HEK293T (cell line): ENCODE data around the gene LST1.

Experiments used
- CTCF ChIA-PET: fragments of 350-600 bp; formaldehyde crosslinking; extraction: SDS; loops from one replicate; lab custom pipeline; 2021; ENCODE audit warnings: antibody characterized with exemption, inconsistent platforms; lab: Yijun Ruan, JAX
- POLR2A ChIA-PET: fragments of 350-600 bp; formaldehyde crosslinking; extraction: SDS; loops from one replicate; lab custom pipeline; 2020; ENCODE audit warnings: antibody characterized with exemption, inconsistent platforms; lab: Yijun Ruan, JAX
- DNase-seq: peaks from one replicate; pipeline ENCODE4 v3.0.0; 2012; ENCODE audit warnings: mixed read lengths; ENCODE audit errors: extremely low spot score
- ARNT ChIP-seq: fragments of 450-650 bp; IDR thresholded peaks from 2 replicates; pipeline ENCODE4 v1.6.1; 2017; ENCODE audit warnings: mild to moderate bottlenecking
- BHLHE40 ChIP-seq: fragments of 450-650 bp; IDR thresholded peaks from 2 replicates; pipeline ENCODE4 v1.6.1; 2016; ENCODE audit warnings: mild to moderate bottlenecking, moderate library complexity, borderline replicate concordance
- CTBP1 ChIP-seq: fragments of 450-650 bp; IDR thresholded peaks from 2 replicates; pipeline ENCODE4 v1.6.1; 2016; ENCODE audit warnings: borderline replicate concordance
- ELF4 ChIP-seq: fragments of 450-650 bp; IDR thresholded peaks from 2 replicates; pipeline ENCODE4 v1.6.1; 2017; ENCODE audit warnings: antibody characterized with exemption
- FOXA1 ChIP-seq: fragments of 450-650 bp; IDR thresholded peaks from 2 replicates; pipeline ENCODE4 v1.6.1; 2016; ENCODE audit warnings: mild to moderate bottlenecking
- FOXK2 ChIP-seq: fragments of 450-650 bp; IDR thresholded peaks from 2 replicates; pipeline ENCODE4 v1.6.1; 2016; ENCODE audit warnings: mild to moderate bottlenecking
- FOXM1 ChIP-seq: fragments of 450-650 bp; IDR thresholded peaks from 2 replicates; pipeline ENCODE4 v1.6.1; 2017; ENCODE audit warnings: mild to moderate bottlenecking, borderline replicate concordance
- HDGF ChIP-seq: fragments of 450-650 bp; IDR thresholded peaks from 2 replicates; pipeline ENCODE4 v1.6.1; 2017; ENCODE audit warnings: antibody characterized with exemption, borderline replicate concordance
- L3MBTL2 ChIP-seq: fragments of 450-650 bp; conservative IDR thresholded peaks from 2 replicates; pipeline ENCODE4 v1.6.1; 2016; ENCODE audit warnings: mild to moderate bottlenecking
- LEF1 ChIP-seq: fragments of 450-650 bp; IDR thresholded peaks from 2 replicates; pipeline ENCODE4 v1.6.1; 2017; ENCODE audit warnings: mild to moderate bottlenecking, borderline replicate concordance
- NFRKB ChIP-seq: fragments of 450-650 bp; IDR thresholded peaks from 2 replicates; pipeline ENCODE4 v1.6.1; 2016; ENCODE audit warnings: mild to moderate bottlenecking, moderate library complexity
- SP1 ChIP-seq: fragments of 450-650 bp; IDR thresholded peaks from 2 replicates; pipeline ENCODE4 v1.6.1; 2017
- SUZ12 ChIP-seq: fragments of 450-650 bp; IDR thresholded peaks from 2 replicates; pipeline ENCODE4 v1.6.1; 2016; ENCODE audit warnings: mild to moderate bottlenecking
- TARDBP ChIP-seq: fragments of 450-650 bp; IDR thresholded peaks from 2 replicates; pipeline ENCODE4 v1.6.1; 2016
- ZNF384 ChIP-seq: fragments of 450-650 bp; IDR thresholded peaks from 2 replicates; pipeline ENCODE4 v1.6.1; 2016
- TF ChIP-seq, protein P1 (sequence below): fragments of 450-650 bp; IDR thresholded peaks from 2 replicates; pipeline ENCODE4 v1.6.1; 2016

Gene LST1

GRCh38 chr6:31609519-31610406, 23.7 kb downstream of the LST1 start:
- no peak for DNase-seq
- CTCF ChIA-PET: interaction anchor here (0.8 to 1.8 kb wide), 4 partner anchors 9 to 59 kb away, joined by 5 to 13 read pairs (median 8); no protein-coding TSS in a partner anchor
- TF ChIP-seq, protein P1, sequence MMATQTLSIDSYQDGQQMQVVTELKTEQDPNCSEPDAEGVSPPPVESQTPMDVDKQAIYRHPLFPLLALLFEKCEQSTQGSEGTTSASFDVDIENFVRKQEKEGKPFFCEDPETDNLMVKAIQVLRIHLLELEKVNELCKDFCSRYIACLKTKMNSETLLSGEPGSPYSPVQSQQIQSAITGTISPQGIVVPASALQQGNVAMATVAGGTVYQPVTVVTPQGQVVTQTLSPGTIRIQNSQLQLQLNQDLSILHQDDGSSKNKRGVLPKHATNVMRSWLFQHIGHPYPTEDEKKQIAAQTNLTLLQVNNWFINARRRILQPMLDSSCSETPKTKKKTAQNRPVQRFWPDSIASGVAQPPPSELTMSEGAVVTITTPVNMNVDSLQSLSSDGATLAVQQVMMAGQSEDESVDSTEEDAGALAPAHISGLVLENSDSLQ: no peak
- TF ChIP-seq ARNT (no peak), SUZ12 (no peak), L3MBTL2 (no peak), LEF1 (no peak), FOXK2 (no peak), ZNF384 (no peak), HDGF (no peak), FOXM1 (no peak), SP1 (no peak), ELF4 (no peak), CTBP1 (no peak), BHLHE40 (no peak), FOXA1 (no peak), TARDBP (no peak), NFRKB (no peak)
- POLR2A ChIA-PET: interaction anchor here (0.7 to 2.1 kb wide), 5 partner anchors 29 to 68 kb away, joined by 3 to 9 read pairs (median 3); partner anchors contain the start of genes C6orf47, DDX39B and GPANK1

DNA sequence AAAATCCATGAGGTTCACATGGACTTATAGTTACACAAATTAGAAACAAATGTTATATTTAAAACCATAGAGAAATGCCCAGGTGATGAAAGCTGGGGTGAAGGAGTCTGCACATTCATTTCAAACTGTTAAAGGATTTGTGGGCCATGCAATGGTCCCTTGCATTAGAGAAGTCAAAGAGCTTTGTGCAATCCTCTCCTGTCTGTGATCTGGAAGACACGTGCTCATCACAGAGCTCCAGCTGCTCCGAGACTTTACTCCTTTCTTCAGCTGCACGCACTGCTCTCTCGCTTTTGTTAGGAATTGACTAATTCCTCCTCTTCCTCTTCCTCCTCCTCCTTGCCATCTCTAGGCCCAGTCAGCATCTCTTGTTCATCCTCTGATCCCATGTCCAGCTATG, 24.9 kb downstream of the LST1 start:
- ChIA-PET POLR2A (interaction anchor here (2.1 kb wide), 1 partner anchor 70 kb away, joined by 9 read pairs; the partner anchor contains the start of gene DDX39B), CTCF (interaction anchor here (0.7 to 1.8 kb wide), 3 partner anchors 13 to 898 kb away, joined by 3 to 5 read pairs (median 4); no protein-coding TSS in a partner anchor)
- TF ChIP-seq SUZ12 (no peak), ZNF384 (no peak), FOXM1 (no peak), BHLHE40 (no peak), L3MBTL2 (no peak), FOXA1 (no peak)
- no peak for DNase-seq

- CTCF ChIA-PET: interaction anchor here (0.6 kb wide), 2 partner anchors 22 to 31 kb away, joined by 3 read pairs; no protein-coding TSS in a partner anchor
- no peak for DNase-seq
- TF ChIP-seq ELF4: no peak
- no peak for TF ChIP-seq FOXK2
- TF ChIP-seq BHLHE40: no peak
- TF ChIP-seq SP1: no peak
- TF ChIP-seq L3MBTL2: no peak
- TF ChIP-seq NFRKB: no peak
- no peak for TF ChIP-seq HDGF
- TF ChIP-seq FOXM1: no peak
- TF ChIP-seq ARNT: no peak
- no peak for TF ChIP-seq SUZ12
- TF ChIP-seq CTBP1: no peak
- TF ChIP-seq TARDBP: no peak
- no peak for TF ChIP-seq ZNF384
- TF ChIP-seq, protein P1: no peak
- POLR2A ChIA-PET: interaction anchor here (2.0 kb wide), 1 partner anchor 51 kb away, joined by 6 read pairs; the partner anchor contains the start of gene GPANK1
These were observed 28.1 kb downstream of the LST1 start for GRCh38 chr6:31614075-31614619.

DNA sequence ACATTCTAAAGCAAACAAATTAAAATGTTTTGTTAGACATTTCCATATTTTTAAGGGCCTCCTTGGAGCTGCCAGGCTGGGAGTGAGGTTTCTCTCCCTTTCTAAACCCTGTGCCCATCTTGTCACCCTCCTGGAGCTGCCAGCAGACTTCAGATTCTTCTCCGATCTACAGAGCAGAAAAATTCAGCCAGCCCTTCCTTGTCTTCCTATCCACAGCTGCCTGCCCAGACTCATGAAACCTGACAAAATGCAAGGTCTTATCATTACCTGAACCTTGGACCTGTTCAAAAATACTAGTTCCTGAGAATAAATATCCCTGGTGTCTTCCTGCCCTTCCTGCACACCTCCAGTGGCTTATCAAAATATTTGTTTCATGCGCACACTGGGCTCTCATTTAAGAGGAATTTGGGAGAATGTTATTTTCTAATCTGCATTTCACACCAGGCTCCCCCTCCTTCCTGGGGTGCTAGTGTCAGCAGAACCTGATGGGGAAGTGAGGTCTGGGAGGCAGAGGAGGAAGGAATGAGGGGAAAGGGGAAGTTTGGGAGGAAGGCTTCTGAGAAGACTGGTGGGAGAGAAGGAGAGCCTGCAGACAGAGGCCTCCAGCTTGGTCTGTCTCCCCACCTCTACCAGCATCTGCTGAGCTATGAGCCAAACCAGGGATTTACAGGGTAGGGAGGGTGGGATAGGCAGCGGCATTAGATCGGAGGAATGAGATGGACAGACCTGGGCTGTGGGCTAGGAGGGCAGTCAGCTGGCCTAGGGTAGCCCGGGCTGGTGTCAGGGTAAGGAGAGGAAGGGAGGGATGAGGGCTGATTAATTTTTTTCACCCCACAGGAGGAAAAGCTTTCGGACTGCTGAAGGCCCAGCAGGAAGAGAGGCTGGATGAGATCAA, 28.9 kb downstream of the LST1 start, which contains the start of gene AIF1:
Gene AIF1 (plus strand): TSS at position 551 of the 895 bp plus-strand sequence. CDS start 96 bp downstream, at position 647.
- TF ChIP-seq FOXA1 (no peak), BHLHE40 (no peak), LEF1 (no peak), ARNT (no peak), FOXM1 (no peak), FOXK2 (no peak), SUZ12 (no peak), ZNF384 (no peak), TARDBP (no peak), HDGF (no peak), NFRKB (no peak), ELF4 (no peak), L3MBTL2 (no peak)
- TF ChIP-seq, protein P1: no peak
- CTCF ChIA-PET: no interaction called here
- POLR2A ChIA-PET: interaction anchor here (1.0 to 2.0 kb wide), 2 partner anchors 38 to 50 kb away, joined by 3 to 6 read pairs; partner anchors contain the start of genes BAG6 and GPANK1
- DNase-seq: no peak
